Retina (tissue), 1 donor: ENCODE results near the gene ZFP36L2.

Experiments
- DNase-seq: peaks from one replicate; pipeline ENCODE4 v3.0.0-alpha.2; 2016

The ZFP36L2 gene

GRCh38 chr2:43226558-43226954 is at the start of gene ZFP36L2:
ZFP36L2 (minus strand) TSS chr2:43226606; CDS start chr2:43226315, 291 bp downstream.
- no peak for DNase-seq

GRCh38 chr2:43274721-43275120 is 48.3 kb upstream of the ZFP36L2 start:
- DNase-seq, result no peak

- no peak for DNase-seq
These were observed 47.6 kb upstream of the ZFP36L2 start for GRCh38 chr2:43274055-43274454.

- DNase-seq, result no peak
These were observed 47.1 kb upstream of the ZFP36L2 start for GRCh38 chr2:43273529-43273928.

- no peak for DNase-seq
These were observed 44.7 kb upstream of the ZFP36L2 start for GRCh38 chr2:43270930-43271615.

GRCh38 chr2:43270461-43270860 is 44.1 kb upstream of the ZFP36L2 start:
- no peak for DNase-seq

GRCh38 chr2:43269706-43270105 is 43.3 kb upstream of the ZFP36L2 start:
- no peak for DNase-seq

GRCh38 chr2:43269074-43269572 is 42.7 kb upstream of the ZFP36L2 start:
- peak; percentile 49 for DNase-seq

- no peak for DNase-seq
These were observed 41.9 kb upstream of the ZFP36L2 start for GRCh38 chr2:43268066-43268953.

GRCh38 chr2:43267381-43267780 is 41.0 kb upstream of the ZFP36L2 start:
- no peak for DNase-seq

GRCh38 chr2:43266711-43267111 is 40.3 kb upstream of the ZFP36L2 start:
- DNase-seq, result no peak

GRCh38 chr2:43265421-43265820 is 39.0 kb upstream of the ZFP36L2 start:
- DNase-seq, result no peak

GRCh38 chr2:43265001-43265400 is 38.6 kb upstream of the ZFP36L2 start:
- no peak for DNase-seq

GRCh38 chr2:43262951-43263350 is 36.5 kb upstream of the ZFP36L2 start:
- no peak for DNase-seq

- no peak for DNase-seq
These were observed 35.8 kb upstream of the ZFP36L2 start for GRCh38 chr2:43262239-43262638.

- DNase-seq, result no peak
These were observed 33.1 kb upstream of the ZFP36L2 start for GRCh38 chr2:43259512-43259911.

- DNase-seq, result no peak
These were observed 32.2 kb upstream of the ZFP36L2 start for GRCh38 chr2:43258547-43259156.

- no peak for DNase-seq
These were observed 29.0 kb upstream of the ZFP36L2 start for GRCh38 chr2:43255296-43255910.

- DNase-seq, result no peak
These were observed 27.9 kb upstream of the ZFP36L2 start for GRCh38 chr2:43254331-43254730.

- DNase-seq, result no peak
These were observed 24.8 kb upstream of the ZFP36L2 start for GRCh38 chr2:43251171-43251731.

GRCh38 chr2:43250015-43250414 is 23.6 kb upstream of the ZFP36L2 start:
- no peak for DNase-seq

GRCh38 chr2:43248621-43249020 is 22.2 kb upstream of the ZFP36L2 start:
- no peak for DNase-seq

GRCh38 chr2:43246641-43247040 is 20.2 kb upstream of the ZFP36L2 start:
- DNase-seq, result no peak
